ENCODE data around the gene POLR1D.

Gene POLR1D, protein sequence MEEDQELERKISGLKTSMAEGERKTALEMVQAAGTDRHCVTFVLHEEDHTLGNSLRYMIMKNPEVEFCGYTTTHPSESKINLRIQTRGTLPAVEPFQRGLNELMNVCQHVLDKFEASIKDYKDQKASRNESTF

DNA sequence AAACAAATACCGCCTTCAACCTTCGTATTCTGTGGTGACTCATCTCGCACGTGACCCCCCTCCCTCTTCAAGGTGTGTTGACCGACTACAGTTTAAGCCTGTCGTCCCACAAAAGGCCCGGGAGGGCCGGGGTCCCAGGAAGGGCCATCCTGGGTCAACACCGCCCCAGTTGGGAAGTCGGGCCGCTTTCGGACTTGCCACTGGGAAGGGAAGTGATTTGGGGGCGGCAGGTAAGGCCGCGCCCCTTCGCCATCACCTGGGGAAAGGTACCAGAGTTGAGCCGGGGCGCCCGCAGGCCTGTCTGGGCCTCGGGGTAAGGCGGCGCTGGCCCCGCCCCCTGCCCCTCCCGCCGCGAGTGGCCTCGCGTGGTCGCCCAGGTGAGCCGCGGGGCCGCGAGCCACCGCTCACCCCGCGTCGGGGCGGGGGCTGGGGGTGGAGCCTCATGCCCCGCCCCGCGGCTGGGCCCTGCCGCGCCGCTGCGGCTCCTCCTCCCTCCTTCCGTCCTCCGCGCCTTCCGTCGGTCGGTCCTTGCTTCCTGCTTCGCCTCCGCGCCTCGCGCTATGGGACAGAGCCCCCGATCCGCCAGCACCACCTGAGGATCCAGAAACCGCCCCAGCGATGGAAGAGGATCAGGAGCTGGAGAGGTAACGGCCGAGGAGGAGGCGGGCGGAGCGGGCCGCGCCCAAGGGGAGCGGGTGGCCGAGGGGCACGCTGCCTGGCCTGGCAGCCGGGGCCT is at the start of gene POLR1D:
TSS of gene POLR1D (plus strand) at position 527 of the 736 bp plus-strand sequence. CDS start at position 619, 92 bp downstream.
- peak; percentile 10 to 66 for DNase-seq

DNA sequence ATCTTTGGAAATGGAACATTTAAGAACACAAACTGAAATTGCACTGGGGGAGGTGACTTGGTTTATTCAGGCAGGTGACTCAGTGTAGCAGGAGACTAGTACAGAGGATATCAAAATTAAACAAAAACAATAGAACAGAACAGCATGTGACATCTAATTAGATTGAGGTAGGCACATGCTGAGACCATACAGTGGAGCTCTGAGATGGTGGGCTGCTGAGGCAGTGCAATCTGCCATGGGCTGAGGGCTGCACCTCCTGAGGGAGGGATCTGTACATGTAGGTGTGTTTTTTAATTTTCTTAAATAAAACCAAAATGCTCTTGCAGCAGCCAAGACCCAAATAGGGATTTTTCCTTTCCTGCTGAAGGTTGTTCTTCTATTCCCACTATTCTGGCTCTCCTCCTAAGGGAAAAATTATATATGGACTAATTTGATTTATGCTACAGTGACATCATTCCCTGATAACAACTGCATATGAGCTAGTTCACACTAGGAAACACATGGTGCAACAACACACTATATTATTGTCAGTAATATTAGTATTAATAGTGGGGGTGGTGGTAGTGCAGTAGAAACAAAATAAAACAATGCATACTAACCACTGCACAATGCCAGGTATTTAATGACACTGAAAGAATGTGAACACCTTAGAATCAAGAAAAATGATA is 49.3 kb upstream of the POLR1D start:
- DNase-seq, result no peak

- DNase-seq, result peak in 1 of 2 experiments; percentile 21
These were observed 48.4 kb upstream of the POLR1D start for GRCh38 chr13:27573265-27573664.

DNA sequence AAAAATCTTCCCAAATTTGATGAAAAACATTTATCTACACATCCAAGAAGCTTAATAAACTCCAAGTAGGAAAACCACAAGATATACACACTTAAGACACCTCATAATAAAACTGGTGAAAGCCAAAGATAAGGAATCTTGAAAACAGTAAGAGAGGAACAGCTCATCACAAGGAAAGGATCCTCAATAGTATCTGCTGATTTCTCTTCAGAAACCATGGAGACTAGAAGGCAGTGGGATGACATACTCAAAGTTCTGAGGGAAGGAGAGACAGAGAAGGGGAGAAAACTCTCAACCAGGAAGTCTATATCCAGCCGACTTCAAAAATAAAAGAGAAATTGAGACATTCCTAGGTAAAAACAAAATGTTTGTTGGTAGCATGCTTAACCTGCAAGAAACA is 47.0 kb upstream of the POLR1D start:
- DNase-seq, result no peak

GRCh38 chr13:27578121-27579030 is 43.3 kb upstream of the POLR1D start:
- no peak for DNase-seq

- DNase-seq, result peak in 1 of 2 experiments; percentile 31
These were observed 38.0 kb upstream of the POLR1D start for GRCh38 chr13:27583645-27584044.

- DNase-seq, result no peak
These were observed 34.5 kb upstream of the POLR1D start for GRCh38 chr13:27587095-27587746.

GRCh38 chr13:27588405-27588804 is 33.3 kb upstream of the POLR1D start:
- no peak for DNase-seq

GRCh38 chr13:27592865-27593264 is 28.8 kb upstream of the POLR1D start:
- no peak for DNase-seq

- DNase-seq, result no peak
These were observed 28.4 kb upstream of the POLR1D start for GRCh38 chr13:27593267-27593666.

GRCh38 chr13:27595055-27595811 is 26.5 kb upstream of the POLR1D start:
- DNase-seq, result no peak

DNA sequence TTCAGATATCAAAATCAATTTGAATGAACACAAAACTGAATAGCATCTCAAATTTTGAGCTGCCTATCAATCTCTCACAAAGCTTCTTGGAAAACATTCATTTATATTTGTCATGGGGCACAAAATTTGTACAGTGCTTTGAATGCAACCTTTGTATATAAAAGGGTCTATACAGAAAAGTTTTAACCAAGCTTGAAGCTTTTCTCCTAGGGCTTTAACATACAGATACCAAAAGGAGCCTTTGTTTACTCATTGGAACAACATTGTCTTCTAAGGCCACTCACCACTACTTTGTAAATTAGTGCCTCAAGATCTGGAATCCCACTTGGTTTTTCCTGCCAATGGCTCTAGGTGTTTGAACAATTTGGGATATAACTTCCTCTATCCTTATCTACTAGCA is 22.6 kb upstream of the POLR1D start:
- DNase-seq, result no peak

DNA sequence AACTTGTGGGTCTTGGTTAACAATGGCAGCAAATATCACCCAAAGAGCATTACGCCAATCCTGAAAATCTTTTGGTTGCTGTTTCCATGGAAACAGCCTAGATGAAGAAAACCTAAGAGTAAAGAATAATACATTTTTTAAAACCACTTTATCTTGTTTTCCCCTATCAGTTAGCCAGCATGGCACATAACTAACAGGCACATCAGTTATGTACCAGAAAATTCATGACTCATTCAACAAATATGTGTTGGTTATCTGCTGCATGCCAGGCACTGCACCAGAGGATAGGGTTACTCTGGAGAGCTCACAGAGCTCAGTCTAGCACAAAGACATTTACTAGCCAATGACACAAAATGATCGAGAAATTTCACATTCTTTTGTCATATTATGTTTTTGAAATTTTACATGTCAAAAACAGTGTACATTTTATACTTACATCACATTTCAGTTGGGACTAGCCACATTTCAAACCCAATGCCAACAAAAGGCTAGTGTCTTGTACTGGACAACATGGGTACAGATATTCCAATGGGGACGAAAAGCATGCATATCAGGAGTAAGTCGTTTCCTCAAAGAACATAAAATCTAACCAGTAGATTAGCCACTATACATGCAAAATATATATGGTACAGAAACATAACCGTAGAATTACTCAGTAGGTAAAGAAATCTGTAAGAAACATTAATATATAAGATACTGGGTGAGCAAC is 21.7 kb upstream of the POLR1D start:
- peak; percentile 42 to 87 for DNase-seq

GRCh38 chr13:27600711-27601110 is 21.0 kb upstream of the POLR1D start:
- DNase-seq, result no peak

GRCh38 chr13:27601208-27601607 is 20.5 kb upstream of the POLR1D start:
- no peak for DNase-seq

DNA sequence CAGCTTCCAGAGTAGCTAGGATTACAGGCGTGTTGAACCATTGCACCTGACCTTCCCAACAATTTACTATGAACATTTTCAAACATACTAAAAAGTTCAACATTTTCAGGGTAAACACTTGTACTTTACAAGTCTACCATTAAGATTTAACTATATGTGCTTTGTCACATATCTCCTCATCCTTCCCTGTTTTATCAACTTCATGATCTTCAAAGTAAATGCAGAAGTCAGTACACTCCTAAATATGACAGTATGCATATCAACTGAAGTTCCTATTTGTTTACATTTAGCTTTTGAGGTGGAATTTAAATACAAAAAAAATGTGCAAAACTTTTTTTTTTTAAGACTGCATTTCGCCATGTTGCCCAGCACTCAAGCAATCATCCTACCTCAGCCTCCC is 19.9 kb upstream of the POLR1D start:
- no peak for DNase-seq

GRCh38 chr13:27605099-27605498 is 16.6 kb upstream of the POLR1D start:
- no peak for DNase-seq

DNA sequence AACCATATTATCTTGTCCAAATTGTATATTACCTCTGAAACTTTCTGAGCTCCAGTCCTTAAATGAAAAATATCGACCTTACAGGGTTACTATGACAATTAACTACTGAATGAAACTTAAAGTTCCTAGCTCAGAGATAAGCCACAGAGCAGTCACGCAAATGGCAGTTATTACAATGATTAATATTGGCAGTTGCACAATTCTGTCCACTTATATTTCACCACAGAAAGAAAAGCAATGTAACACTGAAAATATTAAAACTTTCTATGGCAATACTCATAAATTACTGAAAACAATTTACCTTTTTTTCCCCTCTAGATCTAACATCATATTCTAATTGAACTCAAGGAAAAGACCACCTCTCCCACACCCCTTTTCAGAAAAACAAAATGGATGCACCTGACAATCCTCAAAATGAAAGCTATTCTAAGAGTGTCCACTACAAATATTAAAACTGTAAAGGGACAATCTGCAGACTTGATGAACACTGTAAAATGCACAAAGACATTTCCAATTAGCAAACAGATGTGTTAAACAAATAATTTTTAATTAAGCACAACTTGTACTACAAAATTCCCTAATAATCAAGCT is 16.0 kb upstream of the POLR1D start:
- DNase-seq, result no peak

DNA sequence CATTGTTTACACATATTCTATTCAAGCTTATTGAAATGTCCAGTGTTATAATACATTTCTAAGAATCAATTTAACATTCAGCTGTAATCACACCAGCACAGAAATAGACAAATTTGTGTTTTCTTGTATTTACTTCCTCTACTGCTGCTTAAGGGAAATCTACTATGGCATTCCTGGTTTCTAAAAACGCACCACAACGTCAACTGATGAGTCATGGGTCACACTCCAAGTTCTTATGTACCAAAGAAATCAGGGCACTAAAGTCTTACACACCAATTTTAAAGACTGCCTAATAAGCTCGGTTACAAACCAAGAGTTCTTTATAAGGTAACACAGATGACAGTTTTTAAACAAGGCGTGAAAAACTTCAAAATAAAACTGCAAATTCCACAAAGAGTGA is 14.6 kb upstream of the POLR1D start:
- peak in 1 of 2 experiments; percentile 54 for DNase-seq

- DNase-seq, result no peak
These were observed 8.1 kb upstream of the POLR1D start for GRCh38 chr13:27613628-27614027.

DNA sequence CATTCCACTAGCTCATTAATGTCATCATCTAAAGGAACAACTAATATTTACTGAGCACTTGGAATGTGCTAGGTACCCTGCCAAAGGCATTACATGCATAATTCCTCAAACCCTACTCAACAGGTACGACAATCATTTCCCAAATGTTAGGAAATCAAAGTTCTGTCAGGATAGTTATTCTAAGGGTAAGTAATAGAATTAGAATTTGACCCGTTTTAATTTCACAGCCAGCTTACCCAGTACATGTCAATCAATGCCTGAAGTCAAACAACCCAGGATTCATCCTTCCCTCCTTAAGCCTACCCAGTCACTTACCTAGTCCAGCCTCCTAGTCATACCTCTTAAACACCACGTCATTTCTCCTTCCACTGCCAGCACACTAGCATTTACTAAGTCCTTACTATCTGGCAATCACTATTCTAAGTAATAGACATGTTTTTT is 3.8 kb upstream of the POLR1D start:
- no peak for DNase-seq

Measured in SW 1271 (cell line).